ENCODE results near the gene MPHOSPH8. TPM values are rescaled to one million over a fixed set of nuclear protein-coding genes. Genes with fewer than 3 reads are reported as not detected.

MPHOSPH8 gene, protein sequence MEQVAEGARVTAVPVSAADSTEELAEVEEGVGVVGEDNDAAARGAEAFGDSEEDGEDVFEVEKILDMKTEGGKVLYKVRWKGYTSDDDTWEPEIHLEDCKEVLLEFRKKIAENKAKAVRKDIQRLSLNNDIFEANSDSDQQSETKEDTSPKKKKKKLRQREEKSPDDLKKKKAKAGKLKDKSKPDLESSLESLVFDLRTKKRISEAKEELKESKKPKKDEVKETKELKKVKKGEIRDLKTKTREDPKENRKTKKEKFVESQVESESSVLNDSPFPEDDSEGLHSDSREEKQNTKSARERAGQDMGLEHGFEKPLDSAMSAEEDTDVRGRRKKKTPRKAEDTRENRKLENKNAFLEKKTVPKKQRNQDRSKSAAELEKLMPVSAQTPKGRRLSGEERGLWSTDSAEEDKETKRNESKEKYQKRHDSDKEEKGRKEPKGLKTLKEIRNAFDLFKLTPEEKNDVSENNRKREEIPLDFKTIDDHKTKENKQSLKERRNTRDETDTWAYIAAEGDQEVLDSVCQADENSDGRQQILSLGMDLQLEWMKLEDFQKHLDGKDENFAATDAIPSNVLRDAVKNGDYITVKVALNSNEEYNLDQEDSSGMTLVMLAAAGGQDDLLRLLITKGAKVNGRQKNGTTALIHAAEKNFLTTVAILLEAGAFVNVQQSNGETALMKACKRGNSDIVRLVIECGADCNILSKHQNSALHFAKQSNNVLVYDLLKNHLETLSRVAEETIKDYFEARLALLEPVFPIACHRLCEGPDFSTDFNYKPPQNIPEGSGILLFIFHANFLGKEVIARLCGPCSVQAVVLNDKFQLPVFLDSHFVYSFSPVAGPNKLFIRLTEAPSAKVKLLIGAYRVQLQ
- 13.2 and 14.7 TPM in 2 replicates for total RNA-seq (ENCODE audit: low replicate concordance)

DNA sequence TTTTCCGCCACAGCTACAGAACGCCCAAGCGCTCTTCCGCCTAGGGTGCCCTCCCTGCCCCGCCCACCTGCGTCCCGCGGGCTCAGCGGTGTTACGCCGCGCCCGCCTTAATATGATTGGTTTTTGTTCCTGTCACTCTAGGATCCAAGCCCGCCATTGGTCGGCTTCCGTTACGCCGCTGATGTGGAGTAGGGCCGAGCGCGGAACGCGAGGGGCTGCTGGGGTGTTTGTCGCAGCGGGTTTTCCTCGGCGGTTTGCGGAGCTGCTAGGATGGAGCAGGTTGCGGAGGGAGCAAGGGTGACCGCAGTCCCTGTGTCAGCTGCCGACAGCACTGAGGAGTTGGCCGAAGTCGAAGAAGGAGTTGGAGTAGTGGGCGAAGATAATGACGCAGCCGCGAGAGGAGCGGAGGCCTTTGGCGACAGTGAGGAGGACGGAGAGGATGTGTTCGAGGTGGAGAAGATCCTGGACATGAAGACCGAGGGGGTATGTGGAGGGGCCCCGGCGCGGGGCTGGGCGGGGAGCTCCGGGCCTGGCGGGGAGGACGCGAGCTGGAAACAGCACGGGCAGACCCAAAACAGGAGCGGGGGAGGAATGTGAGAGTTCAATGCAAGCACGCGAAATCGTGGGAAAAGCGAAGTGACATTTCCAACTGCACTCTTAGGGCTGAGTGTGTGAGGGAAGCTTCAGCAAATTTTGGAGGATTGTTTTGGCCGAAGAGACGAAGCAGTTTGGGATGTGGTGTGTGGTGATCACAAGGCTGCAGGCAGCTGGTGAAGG, at the start of gene MPHOSPH8:
TSS of gene MPHOSPH8 (plus strand) at position 181 of the 777 bp plus-strand sequence. CDS start at position 271, 90 bp downstream.

Other genes starting within 250 kb of the MPHOSPH8 start
- gene TPTE2, start 72.1 kb upstream of the MPHOSPH8 start, total RNA-seq (ENCODE audit: low replicate concordance) = not detected in 2 replicates
- gene PSPC1, start 149.3 kb downstream of the MPHOSPH8 start, total RNA-seq (ENCODE audit: low replicate concordance) = 22.0 and 41.5 TPM in 2 replicates
- gene ZMYM5, start 230.0 kb downstream of the MPHOSPH8 start, total RNA-seq (ENCODE audit: low replicate concordance) = 8.4 and 9.8 TPM in 2 replicates